ENCODE data around the gene SLC25A43.
A peak's percentile ranks its signal among the peaks of the same experiment; 100 is the strongest.

The SLC25A43 gene

DNA sequence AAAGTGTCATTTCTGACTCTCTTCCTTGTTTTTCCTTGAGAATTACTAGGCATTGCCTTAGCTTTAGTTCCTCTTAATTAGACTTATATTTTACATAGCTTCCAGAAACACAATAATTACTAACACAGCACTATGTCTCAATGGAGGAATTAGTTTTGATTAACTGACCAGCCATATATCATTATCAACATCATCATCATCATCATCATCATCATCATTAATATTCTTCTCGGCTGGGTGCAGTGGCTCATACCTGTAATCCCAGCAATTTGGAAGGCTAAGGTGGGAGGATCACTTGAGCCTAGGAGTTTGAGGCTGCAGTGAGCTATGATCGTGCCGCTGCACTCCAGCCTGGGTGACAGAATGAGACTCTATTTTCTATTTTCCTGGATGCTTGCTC, 66.4 kb downstream of the SLC25A43 start (continued):
- TF ChIP-seq, protein P1, sequence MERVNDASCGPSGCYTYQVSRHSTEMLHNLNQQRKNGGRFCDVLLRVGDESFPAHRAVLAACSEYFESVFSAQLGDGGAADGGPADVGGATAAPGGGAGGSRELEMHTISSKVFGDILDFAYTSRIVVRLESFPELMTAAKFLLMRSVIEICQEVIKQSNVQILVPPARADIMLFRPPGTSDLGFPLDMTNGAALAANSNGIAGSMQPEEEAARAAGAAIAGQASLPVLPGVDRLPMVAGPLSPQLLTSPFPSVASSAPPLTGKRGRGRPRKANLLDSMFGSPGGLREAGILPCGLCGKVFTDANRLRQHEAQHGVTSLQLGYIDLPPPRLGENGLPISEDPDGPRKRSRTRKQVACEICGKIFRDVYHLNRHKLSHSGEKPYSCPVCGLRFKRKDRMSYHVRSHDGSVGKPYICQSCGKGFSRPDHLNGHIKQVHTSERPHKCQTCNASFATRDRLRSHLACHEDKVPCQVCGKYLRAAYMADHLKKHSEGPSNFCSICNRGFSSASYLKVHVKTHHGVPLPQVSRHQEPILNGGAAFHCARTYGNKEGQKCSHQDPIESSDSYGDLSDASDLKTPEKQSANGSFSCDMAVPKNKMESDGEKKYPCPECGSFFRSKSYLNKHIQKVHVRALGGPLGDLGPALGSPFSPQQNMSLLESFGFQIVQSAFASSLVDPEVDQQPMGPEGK (CRISPR knock-in tag; IDR thresholded peaks at IDR 0.05; ENCODE audit: borderline replicate concordance), result no peak
- TF ChIP-seq ZNF8 (CRISPR knock-in tag; IDR thresholded peaks at IDR 0.05) (no peak), ZFP30 (CRISPR knock-in tag; IDR thresholded peaks at IDR 0.05) (no peak), ISL1 (CRISPR knock-in tag; IDR thresholded peaks at IDR 0.05) (no peak), ARNTL (CRISPR knock-in tag; IDR thresholded peaks at IDR 0.05; ENCODE audit: borderline replicate concordance, low read depth) (no peak), PPARA (CRISPR knock-in tag; IDR thresholded peaks at IDR 0.05; ENCODE audit: borderline replicate concordance) (no peak), ZNF565 (CRISPR knock-in tag; conservative IDR thresholded peaks at IDR 0.05; ENCODE audit: low read depth) (no peak), ZNF70 (CRISPR knock-in tag; IDR thresholded peaks at IDR 0.05) (no peak), ESRRG (CRISPR knock-in tag; IDR thresholded peaks at IDR 0.05) (no peak), ZFP3 (CRISPR knock-in tag; IDR thresholded peaks at IDR 0.05) (no peak)

DNA sequence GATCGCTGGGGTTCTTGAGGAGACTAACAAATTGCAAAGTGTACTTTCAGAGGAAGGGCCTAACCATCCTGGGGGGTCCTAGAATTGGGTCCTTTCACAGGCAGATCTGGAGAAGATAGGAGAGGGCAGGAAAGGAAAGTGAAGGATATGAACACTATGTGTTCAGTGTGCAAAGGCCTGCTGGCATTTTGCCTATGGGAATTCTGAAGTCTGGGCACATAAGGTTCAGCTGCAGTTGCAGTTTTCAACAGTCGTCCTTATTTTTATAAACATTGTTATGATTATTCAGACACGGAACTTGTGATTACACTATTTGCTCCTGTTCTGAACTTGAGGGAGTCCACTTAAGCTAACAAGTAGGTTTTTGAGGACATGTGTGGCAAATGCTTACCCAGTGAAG, 67.8 kb downstream of the SLC25A43 start:
- TF ChIP-seq ZFP30 (CRISPR knock-in tag; IDR thresholded peaks at IDR 0.05), result no peak
- no peak for TF ChIP-seq ZC3H10 (CRISPR knock-in tag; IDR thresholded peaks at IDR 0.05)

DNA sequence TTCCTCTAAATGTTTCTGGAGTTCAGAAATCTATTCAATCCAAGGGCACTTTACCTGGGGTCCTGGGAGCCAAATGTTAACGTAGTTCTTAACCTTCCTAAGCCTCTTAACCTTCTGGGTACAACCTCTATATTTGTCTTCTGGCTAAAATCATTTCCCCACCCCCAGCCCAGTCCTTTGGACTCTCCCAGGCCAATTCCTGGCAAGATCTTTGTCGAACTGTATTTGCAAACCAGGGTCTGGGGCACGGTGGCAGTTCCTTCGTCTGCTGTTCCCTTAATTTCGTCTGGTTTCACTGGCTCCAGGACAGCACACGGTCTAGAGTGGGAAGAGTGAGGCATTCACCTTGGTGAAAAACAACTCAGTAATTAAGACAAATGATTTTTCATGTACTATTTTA, 68.3 kb downstream of the SLC25A43 start:
- TF ChIP-seq, protein P1 (CRISPR knock-in tag; IDR thresholded peaks at IDR 0.05; ENCODE audit: borderline replicate concordance), result no peak
- TF ChIP-seq ZNF565 (CRISPR knock-in tag; conservative IDR thresholded peaks at IDR 0.05; ENCODE audit: low read depth) (no peak), ZC3H10 (CRISPR knock-in tag; IDR thresholded peaks at IDR 0.05) (no peak)
- TF ChIP-seq, protein P2, sequence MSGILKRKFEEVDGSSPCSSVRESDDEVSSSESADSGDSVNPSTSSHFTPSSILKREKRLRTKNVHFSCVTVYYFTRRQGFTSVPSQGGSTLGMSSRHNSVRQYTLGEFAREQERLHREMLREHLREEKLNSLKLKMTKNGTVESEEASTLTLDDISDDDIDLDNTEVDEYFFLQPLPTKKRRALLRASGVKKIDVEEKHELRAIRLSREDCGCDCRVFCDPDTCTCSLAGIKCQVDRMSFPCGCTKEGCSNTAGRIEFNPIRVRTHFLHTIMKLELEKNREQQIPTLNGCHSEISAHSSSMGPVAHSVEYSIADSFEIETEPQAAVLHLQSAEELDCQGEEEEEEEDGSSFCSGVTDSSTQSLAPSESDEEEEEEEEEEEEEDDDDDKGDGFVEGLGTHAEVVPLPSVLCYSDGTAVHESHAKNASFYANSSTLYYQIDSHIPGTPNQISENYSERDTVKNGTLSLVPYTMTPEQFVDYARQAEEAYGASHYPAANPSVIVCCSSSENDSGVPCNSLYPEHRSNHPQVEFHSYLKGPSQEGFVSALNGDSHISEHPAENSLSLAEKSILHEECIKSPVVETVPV (CRISPR knock-in tag; IDR thresholded peaks at IDR 0.05), result no peak
- ATAC-seq, result no peak

More for the DNA sequence above, 67.8 kb downstream of the SLC25A43 start:
- ATAC-seq, result no peak

DNA sequence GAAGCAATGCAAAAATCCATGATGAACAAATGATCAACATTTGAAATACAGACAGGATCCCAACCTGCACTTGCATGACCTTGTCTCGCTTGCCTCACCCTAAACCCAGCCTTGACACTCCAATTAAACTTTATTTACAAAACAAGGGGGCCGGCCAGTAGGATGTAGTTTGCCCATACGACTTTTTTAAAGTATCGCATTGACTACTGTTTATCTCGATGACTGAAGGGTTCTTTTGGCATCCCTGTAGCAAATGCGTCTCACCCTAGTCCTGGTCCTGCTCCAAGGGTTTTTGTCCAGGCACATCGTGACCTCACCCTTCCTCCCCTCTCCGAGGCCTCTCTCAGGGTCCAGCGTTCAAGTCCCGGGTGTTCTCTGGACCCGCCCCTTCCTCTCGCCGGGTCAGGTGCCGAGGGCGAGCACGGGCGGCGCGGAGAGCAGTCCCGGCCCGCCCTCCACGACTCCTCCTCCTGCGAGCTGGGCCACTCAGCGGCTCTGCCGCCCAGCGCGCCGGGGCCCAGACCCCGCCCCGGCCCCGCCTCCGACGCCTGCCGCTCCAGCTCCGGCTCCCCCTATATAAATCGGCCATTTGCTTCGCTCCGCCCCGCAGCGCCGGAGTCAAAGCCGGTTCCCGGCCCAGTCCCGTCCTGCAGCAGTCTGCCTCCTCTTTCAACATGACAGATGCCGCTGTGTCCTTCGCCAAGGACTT, 68.9 kb downstream of the SLC25A43 start, which contains the start of gene SLC25A5:
Gene SLC25A5 (plus strand): TSS at position 603 of the 709 bp plus-strand sequence. CDS start 72 bp downstream, at position 675.
- TF ChIP-seq ZC3H10 (CRISPR knock-in tag; IDR thresholded peaks at IDR 0.05), result no peak
- ATAC-seq, result peak; percentile 96

DNA sequence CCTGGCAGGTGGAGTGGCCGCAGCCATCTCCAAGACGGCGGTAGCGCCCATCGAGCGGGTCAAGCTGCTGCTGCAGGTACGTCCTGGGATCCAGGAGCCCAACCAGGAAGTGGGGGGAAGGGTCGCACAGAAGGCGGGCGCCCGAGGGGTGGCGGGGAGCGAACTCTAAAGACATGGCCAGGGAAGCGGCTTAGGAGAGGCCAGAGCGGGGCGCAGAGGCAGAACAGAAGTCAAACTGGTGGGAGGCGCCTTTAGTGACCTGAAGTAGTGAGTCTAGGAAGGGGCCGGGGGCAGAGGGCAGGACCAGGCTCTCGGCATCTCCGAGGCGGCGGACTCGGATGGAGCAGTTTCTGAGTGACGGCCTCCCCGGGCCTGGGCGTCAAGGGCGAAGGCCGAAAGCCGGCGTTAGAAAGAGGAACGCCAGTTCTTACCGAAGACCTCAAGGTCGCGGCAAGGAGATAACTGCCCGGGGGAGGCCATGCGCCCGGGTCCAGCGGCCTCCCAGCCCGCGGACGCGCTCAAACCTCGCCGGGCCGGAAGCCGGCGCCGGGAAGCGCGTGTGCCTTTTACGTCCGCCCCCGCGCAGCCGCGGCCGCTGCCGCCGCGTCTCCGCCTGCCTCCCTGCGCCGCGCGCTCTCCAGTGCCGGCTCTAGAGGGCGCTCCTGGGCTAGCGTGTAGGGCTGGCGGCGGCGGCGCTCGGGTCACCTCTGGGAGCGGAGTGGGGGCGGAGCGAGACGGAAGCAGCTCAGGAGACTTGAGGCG, 69.6 kb downstream of the SLC25A43 start:
- TF ChIP-seq TOX (CRISPR knock-in tag; IDR thresholded peaks at IDR 0.05; ENCODE audit: borderline replicate concordance), result no peak
- TF ChIP-seq, protein P3, sequence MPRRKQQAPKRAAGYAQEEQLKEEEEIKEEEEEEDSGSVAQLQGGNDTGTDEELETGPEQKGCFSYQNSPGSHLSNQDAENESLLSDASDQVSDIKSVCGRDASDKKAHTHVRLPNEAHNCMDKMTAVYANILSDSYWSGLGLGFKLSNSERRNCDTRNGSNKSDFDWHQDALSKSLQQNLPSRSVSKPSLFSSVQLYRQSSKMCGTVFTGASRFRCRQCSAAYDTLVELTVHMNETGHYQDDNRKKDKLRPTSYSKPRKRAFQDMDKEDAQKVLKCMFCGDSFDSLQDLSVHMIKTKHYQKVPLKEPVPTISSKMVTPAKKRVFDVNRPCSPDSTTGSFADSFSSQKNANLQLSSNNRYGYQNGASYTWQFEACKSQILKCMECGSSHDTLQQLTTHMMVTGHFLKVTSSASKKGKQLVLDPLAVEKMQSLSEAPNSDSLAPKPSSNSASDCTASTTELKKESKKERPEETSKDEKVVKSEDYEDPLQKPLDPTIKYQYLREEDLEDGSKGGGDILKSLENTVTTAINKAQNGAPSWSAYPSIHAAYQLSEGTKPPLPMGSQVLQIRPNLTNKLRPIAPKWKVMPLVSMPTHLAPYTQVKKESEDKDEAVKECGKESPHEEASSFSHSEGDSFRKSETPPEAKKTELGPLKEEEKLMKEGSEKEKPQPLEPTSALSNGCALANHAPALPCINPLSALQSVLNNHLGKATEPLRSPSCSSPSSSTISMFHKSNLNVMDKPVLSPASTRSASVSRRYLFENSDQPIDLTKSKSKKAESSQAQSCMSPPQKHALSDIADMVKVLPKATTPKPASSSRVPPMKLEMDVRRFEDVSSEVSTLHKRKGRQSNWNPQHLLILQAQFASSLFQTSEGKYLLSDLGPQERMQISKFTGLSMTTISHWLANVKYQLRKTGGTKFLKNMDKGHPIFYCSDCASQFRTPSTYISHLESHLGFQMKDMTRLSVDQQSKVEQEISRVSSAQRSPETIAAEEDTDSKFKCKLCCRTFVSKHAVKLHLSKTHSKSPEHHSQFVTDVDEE (CRISPR knock-in tag; IDR thresholded peaks at IDR 0.05), result no peak
- TF ChIP-seq ZNF565 (CRISPR knock-in tag; conservative IDR thresholded peaks at IDR 0.05; ENCODE audit: low read depth), result no peak
- no peak for TF ChIP-seq ZFP3 (CRISPR knock-in tag; IDR thresholded peaks at IDR 0.05)
- no peak for TF ChIP-seq GLIS3 (CRISPR knock-in tag; IDR thresholded peaks at IDR 0.05)
- TF ChIP-seq TCF4 (CRISPR knock-in tag; IDR thresholded peaks at IDR 0.05; ENCODE audit: borderline replicate concordance), result no peak
- TF ChIP-seq ARNTL (CRISPR knock-in tag; IDR thresholded peaks at IDR 0.05; ENCODE audit: borderline replicate concordance, low read depth), result no peak
- TF ChIP-seq, protein P4, sequence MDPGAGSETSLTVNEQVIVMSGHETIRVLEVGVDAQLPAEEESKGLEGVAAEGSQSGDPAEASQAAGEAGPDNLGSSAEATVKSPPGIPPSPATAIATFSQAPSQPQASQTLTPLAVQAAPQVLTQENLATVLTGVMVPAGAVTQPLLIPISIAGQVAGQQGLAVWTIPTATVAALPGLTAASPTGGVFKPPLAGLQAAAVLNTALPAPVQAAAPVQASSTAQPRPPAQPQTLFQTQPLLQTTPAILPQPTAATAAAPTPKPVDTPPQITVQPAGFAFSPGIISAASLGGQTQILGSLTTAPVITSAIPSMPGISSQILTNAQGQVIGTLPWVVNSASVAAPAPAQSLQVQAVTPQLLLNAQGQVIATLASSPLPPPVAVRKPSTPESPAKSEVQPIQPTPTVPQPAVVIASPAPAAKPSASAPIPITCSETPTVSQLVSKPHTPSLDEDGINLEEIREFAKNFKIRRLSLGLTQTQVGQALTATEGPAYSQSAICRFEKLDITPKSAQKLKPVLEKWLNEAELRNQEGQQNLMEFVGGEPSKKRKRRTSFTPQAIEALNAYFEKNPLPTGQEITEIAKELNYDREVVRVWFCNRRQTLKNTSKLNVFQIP (CRISPR knock-in tag; IDR thresholded peaks at IDR 0.05; ENCODE audit: borderline replicate concordance, low read depth), result no peak
- TF ChIP-seq RARB (CRISPR knock-in tag; IDR thresholded peaks at IDR 0.05), result no peak
- no peak for TF ChIP-seq ISL1 (CRISPR knock-in tag; IDR thresholded peaks at IDR 0.05)
- no peak for TF ChIP-seq ZNF8 (CRISPR knock-in tag; IDR thresholded peaks at IDR 0.05)
- TF ChIP-seq OSR1 (CRISPR knock-in tag; IDR thresholded peaks at IDR 0.05), result no peak
- no peak for TF ChIP-seq BACH2 (CRISPR knock-in tag; IDR thresholded peaks at IDR 0.05; ENCODE audit: borderline replicate concordance)
- no peak for TF ChIP-seq ZC3H10 (CRISPR knock-in tag; IDR thresholded peaks at IDR 0.05)
- TF ChIP-seq, protein P1 (CRISPR knock-in tag; IDR thresholded peaks at IDR 0.05; ENCODE audit: borderline replicate concordance), result no peak

More for the DNA sequence above, 69.6 kb downstream of the SLC25A43 start:
- peak; percentile 87 for ATAC-seq
